NCI-H2029 treated with DMSO at 0.1 percent for 48 hours (cell line): ENCODE measurements around the gene INCENP.
A peak's percentile ranks its signal among the peaks of the same experiment; 100 is the strongest.
"Not testable (repeated sequence)": the region's sequence is repeated elsewhere in the genome, so short reads cannot be mapped to it uniquely, and the experiment has no call there.

Source experiments
- DNase-seq: peaks from one replicate; lab custom pipeline; 2025; lab: John Stamatoyannopoulos, UW

The INCENP gene

DNA sequence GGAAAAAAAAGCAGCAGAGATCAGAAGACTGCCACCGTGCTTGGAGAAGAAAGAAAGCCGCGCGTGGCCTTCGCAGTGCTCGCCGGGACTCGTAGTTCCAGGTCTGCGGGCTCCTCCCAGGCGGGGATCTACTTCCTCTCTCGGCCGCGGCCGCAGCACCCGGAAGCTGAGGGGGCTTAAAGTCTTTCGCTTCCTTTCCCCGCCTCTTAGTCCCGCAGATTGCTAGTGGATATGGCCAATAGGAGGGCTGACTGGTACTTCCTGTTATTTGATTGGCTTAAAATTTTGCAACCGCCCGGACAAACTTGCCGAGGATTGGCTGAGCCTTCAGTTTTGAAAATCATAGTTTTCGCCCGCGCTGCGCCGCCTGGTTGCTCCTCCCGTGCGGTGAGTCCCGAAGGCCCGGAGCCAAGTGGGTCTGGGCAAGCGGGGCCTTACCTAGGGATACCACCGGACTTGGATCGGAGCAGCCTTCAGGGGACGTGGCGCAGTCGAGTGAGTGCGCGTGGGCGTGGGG, at the start of gene INCENP:
Gene INCENP (plus strand): TSS at position 343 of the 517 bp plus-strand sequence. CDS start 4,151 bp downstream, outside the sequence.
- peak; percentile 96 for DNase-seq

DNA sequence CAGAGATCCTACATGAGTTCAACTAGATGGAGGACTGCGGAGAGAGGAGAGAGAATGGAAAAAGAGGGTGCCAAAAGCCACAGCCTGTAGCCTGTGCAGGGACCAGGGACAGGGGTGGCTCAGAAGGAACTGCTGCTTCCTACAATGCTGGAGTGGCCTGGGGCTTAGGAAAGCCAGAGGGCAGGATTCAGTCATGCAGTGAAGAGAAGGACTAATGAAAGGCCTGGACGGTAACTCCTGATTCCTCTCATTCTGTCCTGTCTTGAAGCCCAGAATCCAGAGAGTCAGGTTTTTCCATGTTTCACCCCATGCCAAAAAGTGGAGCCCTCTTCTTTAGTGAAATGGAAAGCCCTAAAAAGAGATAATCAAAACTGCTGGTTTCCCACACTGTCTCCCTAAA, 48.4 kb upstream of the INCENP start:
- no peak for DNase-seq

GRCh38 chr11:62077132-62077531, 46.7 kb upstream of the INCENP start:
- DNase-seq, result no peak

- DNase-seq, result peak; percentile 38
Observed at GRCh38 chr11:62081378-62082291, 42.2 kb upstream of the INCENP start.

DNA sequence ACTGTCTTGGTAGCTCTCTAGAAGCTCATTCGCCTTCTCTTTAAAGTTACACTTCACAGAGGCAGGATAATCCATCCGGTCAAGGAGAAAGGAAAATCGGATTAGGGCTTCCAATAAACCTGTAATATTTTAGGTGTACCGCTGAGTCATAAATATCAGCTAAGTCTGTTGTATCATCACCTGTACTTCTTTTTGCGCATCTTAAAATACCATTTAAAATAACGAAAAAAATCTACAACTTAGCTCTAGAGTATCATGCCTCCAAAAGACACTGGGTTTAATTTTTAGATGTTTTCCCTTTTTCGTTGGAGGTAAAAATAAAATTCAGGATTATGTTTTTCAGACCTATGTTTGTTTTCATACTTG, 41.5 kb upstream of the INCENP start:
- no peak for DNase-seq

- not testable (repeated sequence) for DNase-seq
Observed at GRCh38 chr11:62084801-62085200, 39.0 kb upstream of the INCENP start.

GRCh38 chr11:62087694-62088093, 36.1 kb upstream of the INCENP start:
- no peak for DNase-seq

GRCh38 chr11:62088331-62088933, 35.4 kb upstream of the INCENP start:
- no peak for DNase-seq

DNA sequence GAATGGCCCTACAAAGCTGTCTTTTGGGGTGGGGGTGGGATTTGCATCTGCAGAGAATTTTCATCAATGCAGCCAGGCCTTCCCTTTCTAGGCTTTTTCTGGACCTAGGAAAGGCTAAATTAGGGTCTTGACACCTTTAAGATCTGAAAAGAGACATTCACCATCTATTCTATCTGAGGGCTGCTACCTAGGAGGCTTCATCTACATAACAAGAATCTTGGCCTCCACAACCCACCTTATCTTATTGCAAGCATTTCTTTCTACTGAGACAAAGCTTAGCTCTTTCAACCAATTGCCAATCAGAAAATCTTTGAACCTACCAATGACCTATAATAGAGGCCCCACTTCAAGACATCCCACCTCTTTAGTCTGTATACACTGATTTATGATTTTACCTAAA, 20.7 kb upstream of the INCENP start:
- no peak for DNase-seq

- DNase-seq, result no peak
Observed at GRCh38 chr11:62103986-62104385, 19.8 kb upstream of the INCENP start.

DNA sequence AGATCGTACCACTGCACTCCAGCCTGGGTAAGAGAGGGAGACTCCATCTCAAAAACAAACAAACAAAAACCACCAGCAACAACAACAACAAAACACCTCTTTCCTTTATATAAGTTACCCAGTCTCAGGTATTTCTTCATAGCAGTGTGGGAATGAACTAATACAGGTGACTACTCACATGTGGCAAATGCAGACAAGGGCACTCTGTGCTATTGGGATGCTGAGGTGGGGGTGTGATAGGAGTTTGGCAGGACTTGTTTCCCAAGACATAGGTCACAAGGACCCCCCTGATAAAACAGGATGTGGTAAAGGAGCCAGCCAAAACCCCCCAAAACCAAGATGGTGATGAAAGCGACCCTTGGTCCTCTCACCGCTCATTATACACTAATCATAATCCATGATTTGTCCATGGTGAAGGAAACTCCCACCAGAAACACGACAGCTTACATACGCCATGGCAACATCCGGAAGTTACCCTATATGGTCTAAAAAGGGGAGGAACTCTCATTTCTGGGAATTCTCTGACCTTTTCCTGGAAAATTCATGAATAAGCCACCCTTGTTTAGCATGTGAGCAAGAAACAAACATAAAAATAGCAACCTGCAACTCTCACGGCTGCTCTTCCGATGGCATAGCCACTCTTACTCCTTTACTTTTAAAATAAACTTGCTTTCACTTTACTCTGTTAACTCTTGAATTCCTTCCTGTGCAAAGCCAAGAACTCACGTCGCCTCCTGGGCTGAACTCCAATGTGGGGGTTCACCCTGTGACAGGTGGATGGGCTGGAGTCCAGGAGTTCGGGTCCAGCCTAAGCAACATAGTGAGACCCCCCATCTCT, 18.8 kb upstream of the INCENP start:
- DNase-seq, result no peak

- DNase-seq, result no peak
Observed at GRCh38 chr11:62105667-62106191, 18.1 kb upstream of the INCENP start.

DNA sequence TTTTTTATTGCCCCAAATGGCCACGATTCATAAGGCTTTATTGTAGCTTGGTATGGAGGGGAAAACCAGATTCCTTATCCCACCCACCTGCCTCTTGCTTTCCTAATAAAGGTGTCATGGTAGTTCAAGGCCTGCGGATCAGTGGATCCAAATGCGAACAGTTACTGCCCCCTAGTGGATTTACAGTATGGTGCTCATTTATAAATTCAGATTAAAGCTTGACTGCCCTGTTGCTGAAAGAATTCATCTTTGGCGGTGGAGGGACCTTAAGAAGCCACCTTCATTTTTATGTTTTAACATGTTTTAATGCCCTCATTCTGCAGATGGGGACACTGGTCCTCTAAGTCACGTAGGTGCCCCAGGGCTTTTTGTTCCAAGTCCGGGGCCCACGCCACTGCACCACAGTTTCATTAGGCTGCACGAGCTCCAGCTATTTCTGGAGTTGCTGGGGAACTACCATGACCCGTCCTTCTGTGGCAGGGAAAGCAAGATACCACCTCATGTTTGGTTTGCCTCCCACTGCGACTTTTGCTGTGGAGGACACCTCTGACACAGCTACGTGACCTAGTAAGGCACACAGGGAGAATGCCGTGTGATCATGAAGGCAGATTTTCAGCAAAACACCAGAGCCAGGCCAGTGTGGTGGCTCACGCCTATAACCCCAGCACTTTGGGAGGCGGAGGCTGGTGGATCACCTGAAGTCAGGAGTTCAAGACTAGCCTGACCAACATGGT, 15.6 kb upstream of the INCENP start:
- peak; percentile 66 for DNase-seq

GRCh38 chr11:62108971-62109404, 14.8 kb upstream of the INCENP start:
- no peak for DNase-seq

GRCh38 chr11:62115085-62115694, 8.6 kb upstream of the INCENP start:
- DNase-seq, result no peak

GRCh38 chr11:62116451-62116850, 7.4 kb upstream of the INCENP start:
- DNase-seq, result no peak

- no peak for DNase-seq
Observed at GRCh38 chr11:62119569-62119968, 4.2 kb upstream of the INCENP start.

DNA sequence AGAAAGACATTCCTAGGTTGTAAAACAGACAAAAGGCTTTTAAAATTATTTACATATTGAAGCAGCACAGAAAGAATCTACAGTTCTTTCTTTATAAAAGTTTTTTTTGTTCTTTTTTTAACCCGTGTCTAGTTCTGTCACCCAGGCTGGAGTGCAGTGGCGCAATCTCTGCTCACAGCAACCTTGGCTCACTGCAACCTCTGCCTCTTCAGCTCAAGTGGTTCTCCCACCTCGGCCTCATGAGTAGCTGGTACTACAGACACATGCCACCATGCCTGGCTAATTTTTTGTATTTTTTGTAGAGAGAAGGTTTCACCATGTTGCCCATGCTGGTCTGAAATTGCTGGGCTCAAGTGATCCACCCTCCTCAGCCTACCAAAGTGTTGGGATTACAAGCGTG, 3.8 kb upstream of the INCENP start:
- no peak for DNase-seq

DNA sequence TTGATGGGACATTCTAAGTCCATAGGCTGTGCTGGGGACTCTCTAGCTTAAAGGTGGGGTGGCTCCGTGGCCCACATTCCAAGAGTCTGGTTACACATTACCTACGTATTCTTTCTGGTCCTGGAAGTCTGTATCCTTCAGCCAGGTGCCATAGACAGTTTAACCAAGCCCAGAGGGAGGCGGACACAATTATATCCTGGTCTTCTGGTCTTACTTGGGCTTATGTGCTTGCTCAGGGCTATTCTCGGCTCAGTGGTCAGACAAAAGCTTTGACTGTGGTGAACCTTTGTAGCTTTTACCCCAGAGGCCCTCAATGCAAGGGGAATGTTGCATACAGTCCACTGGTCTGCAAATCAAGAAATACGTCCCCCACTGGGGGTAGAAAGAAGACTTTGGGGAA, 3.4 kb upstream of the INCENP start:
- DNase-seq, result no peak

DNA sequence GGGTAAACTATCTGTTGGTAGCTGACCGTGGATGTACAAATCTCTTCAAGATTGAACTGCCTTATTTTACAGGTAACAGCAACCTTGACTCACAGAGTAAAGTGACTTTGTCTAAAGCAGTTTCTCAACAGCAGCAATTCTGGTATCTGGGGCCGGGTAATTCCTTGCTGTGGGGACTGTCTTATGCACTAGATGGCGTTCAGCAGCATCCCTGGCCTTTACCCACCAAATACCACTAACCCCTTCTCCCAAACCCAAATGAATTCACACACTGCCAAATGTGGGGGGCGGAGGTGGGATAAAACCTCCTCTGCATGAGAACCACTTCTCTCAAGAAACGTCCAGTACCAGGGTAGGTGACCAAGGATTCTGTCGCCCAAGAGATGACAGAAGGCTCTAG, 1.7 kb upstream of the INCENP start:
- no peak for DNase-seq
